ENCODE data around the gene PRRT3.
"Not testable (repeated sequence)": the region's sequence is repeated elsewhere in the genome, so short reads cannot be mapped to it uniquely, and the experiment has no call there.

The PRRT3 gene

DNA sequence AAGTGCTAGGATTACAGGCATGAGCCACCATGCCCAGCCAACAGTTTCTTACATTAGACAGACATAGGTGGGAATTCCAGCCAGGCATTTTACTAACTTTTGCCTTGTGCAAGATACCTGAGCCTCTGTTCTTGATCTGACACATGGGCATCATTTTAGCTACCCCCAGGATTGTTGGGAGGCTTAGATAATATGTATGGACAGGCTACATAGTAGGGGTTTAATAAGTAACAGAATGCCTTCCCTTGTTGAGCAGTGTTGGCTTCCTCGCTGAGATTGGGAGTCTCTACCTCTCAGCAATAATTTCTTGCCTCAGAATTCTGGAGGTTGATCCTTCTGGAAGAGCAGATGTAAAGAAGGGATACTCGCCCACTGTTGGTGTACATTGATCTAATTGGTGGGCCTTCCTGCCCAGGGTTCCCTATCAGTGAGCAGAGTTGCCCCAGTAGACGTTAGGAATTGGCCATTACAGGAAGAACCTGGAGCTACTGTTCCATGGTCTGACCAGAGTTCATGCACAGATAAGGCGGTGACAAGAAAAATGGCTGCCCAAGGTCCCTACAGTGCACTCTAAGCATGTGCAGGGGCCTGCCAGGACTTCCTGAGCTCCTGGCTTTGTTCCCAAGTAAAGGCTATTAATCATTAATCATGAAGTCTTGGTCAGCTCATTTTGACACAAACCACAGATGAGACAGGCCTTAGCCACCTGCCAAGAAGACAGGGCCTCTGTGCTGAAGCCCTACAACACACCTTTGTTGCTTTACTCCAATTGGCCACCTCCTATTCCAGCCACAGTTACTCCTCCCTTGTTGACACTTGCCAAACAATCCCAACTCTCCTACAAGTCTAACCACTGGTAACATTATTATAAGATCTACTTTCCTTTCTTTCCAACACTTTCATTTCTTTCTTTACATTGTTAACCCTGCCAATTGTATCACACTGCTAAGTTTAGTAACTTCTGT, 54.5 kb downstream of the PRRT3 start:
- DNase-seq (ENCODE audit: low spot score) = no peak

DNA sequence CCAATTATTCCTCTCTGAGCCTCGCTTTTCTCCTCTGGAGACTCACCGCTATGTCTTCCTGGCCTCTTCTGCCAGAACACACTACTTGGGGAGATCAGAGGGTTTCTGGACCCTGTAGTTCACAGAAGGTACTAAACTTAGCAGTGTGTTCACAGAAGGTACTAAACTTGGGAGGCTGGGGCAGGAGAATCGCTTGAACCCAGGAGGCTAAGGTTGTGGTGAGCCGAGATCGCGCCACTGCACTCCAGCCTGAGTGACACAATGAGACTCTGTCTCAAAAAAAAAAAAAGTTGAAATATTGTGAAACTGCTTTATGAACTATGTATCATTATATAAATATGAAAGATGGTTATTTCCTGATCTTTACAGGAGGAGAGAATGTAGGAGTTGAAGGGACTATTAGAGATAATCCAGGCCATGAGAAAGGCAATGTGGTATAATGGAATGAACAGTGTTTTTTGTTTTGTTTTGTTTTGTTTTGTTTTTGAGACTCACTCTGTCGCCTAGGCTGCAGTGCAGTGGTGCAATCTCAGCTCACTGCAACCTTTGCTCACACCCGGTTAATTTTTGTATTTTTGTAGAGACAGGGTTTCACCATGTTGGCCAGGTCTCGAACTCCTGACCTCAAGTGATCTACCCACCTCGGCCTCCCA, 55.3 kb downstream of the PRRT3 start:
- DNase-seq (ENCODE audit: low spot score) = not testable (repeated sequence)

DNA sequence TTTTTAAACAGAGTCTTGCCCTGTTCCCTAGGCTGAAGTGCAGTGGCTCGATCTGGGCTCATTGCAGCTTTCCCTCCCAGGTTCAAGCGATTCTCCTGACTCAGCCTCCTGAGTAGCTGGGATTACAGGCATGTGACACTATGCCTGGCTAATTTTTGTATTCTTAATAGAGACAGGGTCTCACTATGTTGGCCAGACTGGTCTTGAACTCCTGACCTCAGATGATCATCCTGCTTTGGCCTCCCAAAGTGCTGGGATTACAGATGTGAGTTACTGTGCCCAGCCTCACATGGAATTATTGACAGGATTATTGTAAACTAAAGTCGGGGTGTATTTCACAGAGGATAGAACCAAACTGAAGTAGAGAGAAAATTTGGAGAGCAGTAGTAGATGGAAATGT, 56.5 kb downstream of the PRRT3 start:
- DNase-seq (ENCODE audit: low spot score) = not testable (repeated sequence)

Data from activated CD4-positive, alpha-beta T cell treated with anti-CD3 and anti-CD28 coated beads, Interleukin-2, Interleukin-4, amounts not matched to agents 100 ng/mL and 50 ng/mL, durations not matched to agents 16 hours and 8 hours (primary cell).